Lower leg skin (tissue), 4 donors: ENCODE results near the gene HP. TPM values are rescaled to one million over a fixed set of nuclear protein-coding genes. Genes with fewer than 3 reads are reported as not detected.
A peak's percentile ranks its signal among the peaks of the same experiment; 100 is the strongest.

Experiments used
- DNase-seq, 2 donors: peaks; one replicate each; pipeline ENCODE4 v3.0.0-alpha.2; 2019; ENCODE audit warnings: low spot score in 2 of 2
- H3K4me3 ChIP-seq: fragments of 200-600 bp; sonication (generic); 2 replicates; pipeline ENCODE4 v1.5.1; 2017; ENCODE audit warnings: mild to moderate bottlenecking, low read depth; ENCODE audit not compliant: poor library complexity, severe bottlenecking
- POLR2A ChIP-seq, 2 donors: fragments of 450-650 bp; IDR thresholded peaks; one replicate each; pipeline ENCODE4 v1.6.1; 2016 to 2017; ENCODE audit warnings: antibody characterized with exemption in 2 of 2, mild to moderate bottlenecking in 1 of 2, moderate library complexity in 1 of 2
- WGBS, 2 donors: methylation state at CpG; one replicate each; pipeline ENCODE4 v1.1.5; 2018; 5-methylcytosine and 5-hydroxymethylcytosine counted together
- intact Hi-C: fragments of 100-400 bp; cut with DNase I; formaldehyde crosslinking; loops from one replicate; pipeline ENCODE4 v1.15.0; 2023; ENCODE audit warnings: low total_unique reads
- total RNA-seq, 4 donors: library from RNA; depleted of rRNA; stranded (reverse); fragments of >200 nt; gene quantifications; one replicate each; pipeline ENCODE4 v1.1.0, GENCODE V29; 2016
- TF ChIP-seq, protein P1 (sequence below), 3 donors: fragments of 450-650 bp; IDR thresholded peaks; one replicate each; pipeline ENCODE4 v1.5.1; 2016; ENCODE audit warnings: antibody characterized with exemption in 3 of 3, mild to moderate bottlenecking in 3 of 3, moderate library complexity in 2 of 3

The HP gene
- total RNA-seq, 4 donors from 2014 or later, result 1.3 TPM; not detected in 3

DNA sequence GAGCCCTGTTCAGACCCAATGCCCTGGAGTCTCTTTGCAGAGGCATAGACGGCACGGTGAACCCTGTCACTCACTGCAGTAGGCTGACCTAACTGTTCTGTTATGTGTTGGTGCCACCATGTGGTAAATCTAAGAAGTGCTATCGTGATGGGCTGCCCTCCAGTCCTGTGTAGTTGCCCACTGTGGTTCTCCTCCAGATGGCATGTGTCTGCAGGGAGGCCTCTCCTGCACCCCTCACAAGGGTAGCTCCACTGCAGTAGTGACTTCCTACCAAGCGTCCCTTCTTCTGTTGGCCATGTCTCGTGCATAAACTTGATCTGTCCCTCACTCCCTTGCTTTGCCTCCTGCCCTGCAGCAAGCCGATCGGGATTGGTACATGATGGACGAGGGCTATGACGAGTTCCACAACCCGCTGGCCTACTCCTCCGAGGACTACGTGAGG is 45.1 kb downstream of the HP start:
- TF ChIP-seq, protein P1, sequence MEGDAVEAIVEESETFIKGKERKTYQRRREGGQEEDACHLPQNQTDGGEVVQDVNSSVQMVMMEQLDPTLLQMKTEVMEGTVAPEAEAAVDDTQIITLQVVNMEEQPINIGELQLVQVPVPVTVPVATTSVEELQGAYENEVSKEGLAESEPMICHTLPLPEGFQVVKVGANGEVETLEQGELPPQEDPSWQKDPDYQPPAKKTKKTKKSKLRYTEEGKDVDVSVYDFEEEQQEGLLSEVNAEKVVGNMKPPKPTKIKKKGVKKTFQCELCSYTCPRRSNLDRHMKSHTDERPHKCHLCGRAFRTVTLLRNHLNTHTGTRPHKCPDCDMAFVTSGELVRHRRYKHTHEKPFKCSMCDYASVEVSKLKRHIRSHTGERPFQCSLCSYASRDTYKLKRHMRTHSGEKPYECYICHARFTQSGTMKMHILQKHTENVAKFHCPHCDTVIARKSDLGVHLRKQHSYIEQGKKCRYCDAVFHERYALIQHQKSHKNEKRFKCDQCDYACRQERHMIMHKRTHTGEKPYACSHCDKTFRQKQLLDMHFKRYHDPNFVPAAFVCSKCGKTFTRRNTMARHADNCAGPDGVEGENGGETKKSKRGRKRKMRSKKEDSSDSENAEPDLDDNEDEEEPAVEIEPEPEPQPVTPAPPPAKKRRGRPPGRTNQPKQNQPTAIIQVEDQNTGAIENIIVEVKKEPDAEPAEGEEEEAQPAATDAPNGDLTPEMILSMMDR (IDR thresholded peaks at IDR 0.05), result no peak
- TF ChIP-seq POLR2A (IDR thresholded peaks at IDR 0.05), result no peak
- no peak overlapping the region for H3K4me3 ChIP-seq
- intact Hi-C loops, result no loop called here
- no peak for DNase-seq
- WGBS, 2 donors, result 69 to 73% methylated on average over 12 of the region's 12 CpGs

DNA sequence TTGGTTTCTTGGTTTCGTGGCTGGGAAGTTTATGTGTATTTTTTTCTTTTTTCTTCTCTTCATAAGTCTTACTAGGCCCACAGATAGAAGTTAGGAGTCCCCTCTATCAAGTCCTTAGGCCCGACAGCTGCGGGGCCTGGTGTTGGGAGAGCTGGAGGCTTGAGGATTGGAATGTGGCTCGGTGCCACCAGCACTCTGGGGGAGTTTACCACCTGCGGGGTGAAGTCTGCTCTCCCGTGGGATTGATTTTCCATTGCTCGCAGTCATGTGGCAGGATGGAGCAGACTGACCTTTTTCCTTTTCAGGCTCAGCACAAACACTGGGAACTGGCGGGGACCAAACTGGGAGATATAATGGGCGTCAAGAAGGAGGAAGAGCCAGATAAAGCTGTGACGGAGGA is 46.9 kb downstream of the HP start:
- no peak for TF ChIP-seq POLR2A (IDR thresholded peaks at IDR 0.05)
- TF ChIP-seq, protein P1 (IDR thresholded peaks at IDR 0.05), result no peak
- DNase-seq, result no peak
- intact Hi-C loops, result no loop called here
- WGBS, 2 donors, result 89 to 91% methylated on average over 10 of the region's 10 CpGs
- no peak overlapping the region for H3K4me3 ChIP-seq

- intact Hi-C loops, result no loop called here
- TF ChIP-seq, protein P1 (IDR thresholded peaks at IDR 0.05), result no peak
- no peak for TF ChIP-seq POLR2A (IDR thresholded peaks at IDR 0.05)
- H3K4me3 ChIP-seq, result no peak overlapping the region
- whole genome bisulfite sequencing, 2 donors, result 95 to 100% methylated on average over 7 to 9 of the region's 9 CpGs
- DNase-seq, result peak in 1 of 2 donors; percentile 74
Observed at GRCh38 chr16:72104905-72105304, 50.6 kb downstream of the HP start.

GRCh38 chr16:72105978-72106377 is 51.7 kb downstream of the HP start:
- H3K4me3 ChIP-seq, result no peak overlapping the region
- peak in 1 of 2 donors; percentile 71 for DNase-seq
- no peak for TF ChIP-seq POLR2A (IDR thresholded peaks at IDR 0.05)
- TF ChIP-seq, protein P1 (IDR thresholded peaks at IDR 0.05), result no peak
- intact Hi-C loops, result no loop called here
- 96 to 97% methylated on average over 12 of the region's 12 CpGs for WGBS, 2 donors

GRCh38 chr16:72107371-72107770 is 53.1 kb downstream of the HP start:
- DNase-seq, result peak in 1 of 2 donors; percentile 68
- intact Hi-C loops, result no loop called here
- no peak for TF ChIP-seq POLR2A (IDR thresholded peaks at IDR 0.05)
- TF ChIP-seq, protein P1 (IDR thresholded peaks at IDR 0.05), result no peak
- 97% methylated on average over 17 of the region's 17 CpGs for WGBS, 2 donors
- H3K4me3 ChIP-seq, result no peak overlapping the region
